GM23338 (cell line): ENCODE data around the gene TMEM107. TPM values are rescaled to one million over a fixed set of nuclear protein-coding genes. Genes with fewer than 3 reads are reported as not detected.

Source experiments
- ATAC-seq: fragments of 200-7000 bp; cut with Tn5 transposase; 3 replicates; pipeline ENCODE4 v1.9.1; 2020
- DNase-seq: peaks from one replicate; pipeline ENCODE4 v3.0.0-alpha.2; 2015; ENCODE audit warnings: low spot score
- H2AFZ ChIP-seq: fragments of 200-600 bp; sonication (generic); 2 replicates; pipeline ENCODE4 v1.8.0; 2016; ENCODE audit warnings: antibody characterized with exemption, mild to moderate bottlenecking, moderate library complexity
- H3F3A ChIP-seq: fragments of 200-600 bp; sonication (generic); replicated peaks from 2 replicates; pipeline ENCODE4 v1.8.0; 2017; ENCODE audit warnings: antibody characterized with exemption, mixed run types, low read depth
- H3K27ac ChIP-seq: fragments of 200-600 bp; sonication (generic); 2 replicates; pipeline ENCODE4 v1.6.1; 2016; ENCODE audit warnings: low read depth
- H3K27me3 ChIP-seq: fragments of 200-600 bp; sonication (generic); 2 replicates; pipeline ENCODE4 v1.8.0; 2016; ENCODE audit warnings: mild to moderate bottlenecking, mixed run types, moderate library complexity; ENCODE audit not compliant: insufficient read depth
- H3K36me3 ChIP-seq: fragments of 200-600 bp; sonication (generic); 2 replicates; pipeline ENCODE4 v1.8.0; 2016; ENCODE audit warnings: mild to moderate bottlenecking; ENCODE audit not compliant: insufficient read depth
- H3K4me1 ChIP-seq: fragments of 200-600 bp; sonication (generic); 2 replicates; pipeline ENCODE4 v1.8.0; 2016; ENCODE audit warnings: mild to moderate bottlenecking, moderate library complexity; ENCODE audit not compliant: insufficient read depth
- H3K4me2 ChIP-seq: fragments of 200-600 bp; sonication (generic); 2 replicates; pipeline ENCODE4 v1.7.1; 2017; ENCODE audit warnings: mixed run types
- H3K4me3 ChIP-seq: fragments of 200-600 bp; sonication (generic); 2 replicates; pipeline ENCODE4 v1.6.1; 2016; ENCODE audit warnings: mixed run types
- H3K79me2 ChIP-seq: fragments of 200-600 bp; sonication (generic); replicated peaks from 2 replicates; pipeline ENCODE4 v1.8.0; 2017; ENCODE audit warnings: mild to moderate bottlenecking; ENCODE audit not compliant: insufficient read depth
- H3K9me2 ChIP-seq: fragments of 200-600 bp; sonication (generic); 2 replicates; pipeline ENCODE4 v1.8.0; 2017; ENCODE audit not compliant: insufficient read depth
- H4K20me1 ChIP-seq: fragments of 200-600 bp; sonication (generic); replicated peaks from 2 replicates; pipeline ENCODE4 v1.8.0; 2017; ENCODE audit warnings: mild to moderate bottlenecking; ENCODE audit not compliant: insufficient read depth
- H3K27ac Mint-ChIP-seq: 2 replicates; pipeline ENCODE4 v1.8.0; 2020; ENCODE audit warnings: inconsistent platforms, mild to moderate bottlenecking, moderate library complexity, mixed read lengths
- H3K27me3 Mint-ChIP-seq: 3 replicates; pipeline ENCODE4 v1.8.0; 2022; ENCODE audit warnings: low read depth, mild to moderate bottlenecking, moderate library complexity, mixed read lengths, inconsistent platforms; ENCODE audit not compliant: insufficient read depth, poor library complexity
- H3K36me3 Mint-ChIP-seq: 3 replicates; pipeline ENCODE4 v1.8.0; 2021; ENCODE audit warnings: low read depth, mild to moderate bottlenecking, inconsistent platforms, moderate library complexity, mixed read lengths
- H3K4me1 Mint-ChIP-seq: 3 replicates; pipeline ENCODE4 v1.8.0; 2020; ENCODE audit warnings: mild to moderate bottlenecking, inconsistent platforms, mixed read lengths
- H3K4me3 Mint-ChIP-seq: 3 replicates; pipeline ENCODE4 v1.8.0; 2021; ENCODE audit warnings: moderate library complexity, mild to moderate bottlenecking, inconsistent platforms, mixed read lengths
- H3K9me3 Mint-ChIP-seq: 3 replicates; pipeline ENCODE4 v1.8.0; 2020; ENCODE audit warnings: moderate library complexity, mild to moderate bottlenecking, inconsistent platforms, mixed read lengths
- CREB1 ChIP-seq: fragments of 250-450 bp; sonication (Bioruptor Pico); IDR thresholded peaks from 2 replicates; pipeline ENCODE4 v1.5.0; 2020; ENCODE audit warnings: low read depth, mild to moderate bottlenecking, moderate library complexity
- POLR2AphosphoS5 ChIP-seq: IDR thresholded peaks from 2 replicates; pipeline ENCODE4 v1.6.1; 2016; ENCODE audit warnings: antibody characterized with exemption, low read depth
- REST ChIP-seq: IDR thresholded peaks from one replicate; pipeline ENCODE4 v1.6.1; 2018; ENCODE audit warnings: antibody characterized with exemption; ENCODE audit not compliant: unreplicated experiment
- ZNF462 ChIP-seq: fragments of 250-450 bp; sonication (Bioruptor Pico); IDR thresholded peaks from 2 replicates; pipeline ENCODE4 v1.5.0; 2020; ENCODE audit warnings: mild to moderate bottlenecking, moderate library complexity
- long read RNA-seq: library from polyadenylated mRNA; unstranded; transcript quantifications from one replicate; pipeline ENCODE4 v2.0.0, GENCODE V29; 2020; ENCODE audit not compliant: unreplicated experiment
- polyA plus RNA-seq: library from polyadenylated mRNA; unstranded; fragments of >200 nt; fragmentation: Nextera tagmentation; extraction: Ambion mirVana; gene quantifications from 2 replicates; pipeline ENCODE4 v1.2.1, GENCODE V29; 2016
- total RNA-seq: library from RNA; depleted of rRNA; stranded (reverse); fragments of >200 nt; shearing (Covaris generic); gene quantifications from 2 replicates; pipeline ENCODE4 v1.2.3, GENCODE V29; 2014; rRNA removed
- TF ChIP-seq, protein P1 (sequence below), 2 experiments: fragments of 200-600 bp in 1 of 2; sonication (generic) in 1 of 2; conservative IDR thresholded peaks; 2 replicates each; pipeline versions ENCODE4 v1.5.1 to v1.6.1; 2016 to 2017; ENCODE audit warnings: antibody characterized with exemption in 2 of 2, low read depth in 2 of 2, mild to moderate bottlenecking in 2 of 2, moderate library complexity in 1 of 2

TMEM107 gene
- 11.0 and 20.4 TPM in 2 replicates for total RNA-seq
- polyA plus RNA-seq = 10.8 and 16.3 TPM in 2 replicates
- long read RNA-seq, partial matches to known transcripts = 0 of 6 reads
- long read RNA-seq, other reads (novel, unspliced or antisense) = 1 of 6 reads

DNA sequence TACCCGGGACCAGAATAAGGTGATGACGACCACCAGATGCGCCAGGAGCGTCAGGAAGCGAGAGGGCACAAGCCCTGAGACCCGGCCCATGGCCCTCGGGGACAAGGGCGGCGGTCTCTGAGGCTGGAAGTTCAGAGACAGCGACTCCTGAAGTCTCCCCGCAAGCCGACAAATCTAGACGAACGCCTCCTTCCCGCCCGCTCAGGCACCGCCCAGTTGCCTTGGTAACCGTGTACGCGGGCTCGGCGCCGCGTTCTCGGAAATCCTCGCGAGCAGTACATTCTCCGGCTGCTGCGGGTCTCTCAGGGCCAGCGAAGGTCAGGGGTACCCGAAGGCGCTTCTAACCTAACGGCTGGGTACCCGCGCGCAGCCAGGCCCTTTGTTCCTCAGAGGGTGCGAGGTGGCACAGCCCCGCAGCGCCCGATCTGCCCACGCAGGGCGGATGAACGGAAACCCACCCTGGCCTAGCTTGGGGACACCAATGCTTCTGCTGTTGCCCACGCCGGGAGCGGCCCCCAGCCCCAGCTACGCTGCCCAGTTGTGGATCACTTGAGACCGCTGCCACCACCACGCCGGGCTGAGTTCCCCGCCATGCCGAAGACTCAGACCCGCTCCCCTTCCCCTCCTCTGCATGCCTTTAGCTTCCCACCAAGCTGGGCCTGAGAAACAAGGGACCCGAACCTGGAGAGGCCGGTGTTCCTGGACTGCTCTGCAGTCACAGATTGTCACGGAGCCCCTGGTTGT is at the start of gene TMEM107:
Gene TMEM107 (minus strand): TSS at position 184 of the 744 bp plus-strand sequence. CDS start 94 bp downstream, at position 90.
- Histone ChIP-seq H3K79me2 (no peaks in the 10 kb centered on the region), H4K20me1 (no peaks in the 10 kb centered on the region), H3K4me2 (peak within 1 kb of the TSS; percentile 91), H3K36me3 (no peaks in the 10 kb centered on the region), H3K27ac (peak within 1 kb of the TSS; percentile 45; the same call in 1 of the 2 replicates), H3K4me3 (peak within 1 kb of the TSS; percentile 58), H3F3A (peaks cover 8% of the 10 kb centered on the region), H3K9me2 (no peaks in the 10 kb centered on the region), H3K27me3 (no peaks in the 10 kb centered on the region), H3K4me1 (peaks cover 19% of the 10 kb centered on the region), H2AFZ (peak within 1 kb of the TSS; percentile 94)
- H3K9me3 Mint-ChIP-seq = no peaks in the 10 kb centered on the region
- DNase-seq (peak; percentile 98), ATAC-seq (peak; percentile 78)
- peaks cover 28% of the 10 kb centered on the region for H3K4me1 Mint-ChIP-seq
- H3K4me3 Mint-ChIP-seq = peak within 1 kb of the TSS; percentile 93
- peaks cover 29% of the 10 kb centered on the region for H3K27me3 Mint-ChIP-seq
- TF ChIP-seq CREB1 (CRISPR knock-in tag) = peak; percentile 43; the same call in 1 of the 2 replicates
- peak; percentile 70 for TF ChIP-seq POLR2AphosphoS5
- TF ChIP-seq, protein P1, sequence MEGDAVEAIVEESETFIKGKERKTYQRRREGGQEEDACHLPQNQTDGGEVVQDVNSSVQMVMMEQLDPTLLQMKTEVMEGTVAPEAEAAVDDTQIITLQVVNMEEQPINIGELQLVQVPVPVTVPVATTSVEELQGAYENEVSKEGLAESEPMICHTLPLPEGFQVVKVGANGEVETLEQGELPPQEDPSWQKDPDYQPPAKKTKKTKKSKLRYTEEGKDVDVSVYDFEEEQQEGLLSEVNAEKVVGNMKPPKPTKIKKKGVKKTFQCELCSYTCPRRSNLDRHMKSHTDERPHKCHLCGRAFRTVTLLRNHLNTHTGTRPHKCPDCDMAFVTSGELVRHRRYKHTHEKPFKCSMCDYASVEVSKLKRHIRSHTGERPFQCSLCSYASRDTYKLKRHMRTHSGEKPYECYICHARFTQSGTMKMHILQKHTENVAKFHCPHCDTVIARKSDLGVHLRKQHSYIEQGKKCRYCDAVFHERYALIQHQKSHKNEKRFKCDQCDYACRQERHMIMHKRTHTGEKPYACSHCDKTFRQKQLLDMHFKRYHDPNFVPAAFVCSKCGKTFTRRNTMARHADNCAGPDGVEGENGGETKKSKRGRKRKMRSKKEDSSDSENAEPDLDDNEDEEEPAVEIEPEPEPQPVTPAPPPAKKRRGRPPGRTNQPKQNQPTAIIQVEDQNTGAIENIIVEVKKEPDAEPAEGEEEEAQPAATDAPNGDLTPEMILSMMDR (conservative IDR thresholded peaks at IDR 0.05; ENCODE audit: low read depth in 2 of 2) = no peak
- H3K27ac Mint-ChIP-seq = peak within 1 kb of the TSS; percentile 90
- no peaks in the 10 kb centered on the region; the same call in 2 of the 3 replicates for H3K36me3 Mint-ChIP-seq

DNA sequence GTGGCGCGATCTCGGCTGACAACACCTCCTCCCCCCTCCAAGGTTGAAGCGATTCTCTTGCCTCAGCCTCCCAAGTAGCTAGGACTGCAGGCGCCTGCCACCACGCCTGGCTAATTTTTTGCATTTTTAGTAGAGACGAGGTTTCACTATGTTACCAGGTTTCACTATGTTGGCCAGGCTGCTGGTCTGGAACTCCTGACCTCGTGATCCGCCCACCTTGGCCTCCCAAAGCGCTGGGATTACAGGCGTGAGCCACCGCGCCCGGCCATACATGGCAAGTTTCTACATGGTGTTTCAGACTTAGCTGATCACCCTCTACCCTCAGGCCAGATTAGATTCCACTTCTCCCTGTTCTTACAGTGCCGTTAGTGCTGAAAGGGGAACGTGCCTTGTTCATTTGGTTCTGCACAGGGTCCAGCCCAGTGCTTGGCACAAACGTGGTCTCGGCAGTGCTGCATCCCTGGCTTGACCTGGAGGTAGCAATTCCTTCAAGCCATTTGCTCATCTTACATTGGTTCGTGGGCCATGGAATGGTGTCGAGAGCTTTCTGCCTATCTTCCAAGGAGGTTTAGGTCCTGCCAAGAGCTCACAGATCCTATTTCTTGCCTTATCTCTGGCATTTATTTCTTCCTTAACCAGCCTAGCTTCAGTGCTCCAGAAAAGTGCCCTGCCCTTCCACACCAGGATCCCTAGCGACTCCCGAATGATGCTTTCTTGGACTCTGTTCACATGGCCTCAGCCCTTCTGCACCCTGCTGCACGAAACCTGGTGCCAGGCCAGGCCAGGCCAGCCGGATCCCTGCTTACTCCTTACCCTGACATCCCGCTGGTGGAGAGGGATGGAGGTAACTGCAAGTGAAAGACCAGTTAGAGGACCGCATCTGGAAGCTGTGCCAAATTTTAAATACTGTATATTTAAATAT is 49.0 kb upstream of the TMEM107 start:
- H3K27ac Mint-ChIP-seq = 0 out of 2 replicates have a peak overlapping the region, but pooled peaks have one; percentile 51
- Histone ChIP-seq H3K79me2 (no peaks in the 10 kb centered on the region), H3K36me3 (peaks cover 4% of the 10 kb centered on the region; the same call in 1 of the 2 replicates), H3F3A (peaks cover 35% of the 10 kb centered on the region), H3K27ac (no peak overlapping the region), H3K4me3 (no peak overlapping the region), H3K4me1 (peaks cover 6% of the 10 kb centered on the region; the same call in 1 of the 2 replicates), H2AFZ (no peak overlapping the region), H4K20me1 (peaks cover under 1% of the 10 kb centered on the region), H3K4me2 (no peak overlapping the region), H3K27me3 (no peaks in the 10 kb centered on the region), H3K9me2 (no peaks in the 10 kb centered on the region)
- TF ChIP-seq REST (no peak), POLR2AphosphoS5 (no peak), ZNF462 (no peak)
- peaks cover 40% of the 10 kb centered on the region for H3K36me3 Mint-ChIP-seq
- peaks cover 60% of the 10 kb centered on the region for H3K27me3 Mint-ChIP-seq
- peak overlapping the region; percentile 64; the same call in 2 of the 3 replicates for H3K4me3 Mint-ChIP-seq
- ATAC-seq = no peak
- peaks cover 34% of the 10 kb centered on the region for H3K9me3 Mint-ChIP-seq
- no peak for DNase-seq
- H3K4me1 Mint-ChIP-seq = peaks cover 12% of the 10 kb centered on the region
